ENCODE data around the gene ATP2C1. TPM values are rescaled to one million over a fixed set of nuclear protein-coding genes. Genes with fewer than 3 reads are reported as not detected.
"Not testable (repeated sequence)": the region's sequence is repeated elsewhere in the genome, so short reads cannot be mapped to it uniquely, and the experiment has no call there.

The ATP2C1 gene
- polyA plus RNA-seq, 5 donors: 89.4 to 155 (median 142) TPM

GRCh38 chr3:131036986-131037385, 143.1 kb downstream of the ATP2C1 start:
- DNase-seq: no peak

- no peak for DNase-seq
These were observed 144.4 kb downstream of the ATP2C1 start for GRCh38 chr3:131038326-131038725.

- DNase-seq: not testable (repeated sequence)
These were observed 148.5 kb downstream of the ATP2C1 start for GRCh38 chr3:131042271-131042985.

GRCh38 chr3:131047582-131047981, 153.7 kb downstream of the ATP2C1 start:
- no peak for DNase-seq

GRCh38 chr3:131048030-131048429, 154.1 kb downstream of the ATP2C1 start:
- no peak for DNase-seq

- DNase-seq: no peak
These were observed 156.1 kb downstream of the ATP2C1 start for GRCh38 chr3:131050001-131050400.

- no peak for DNase-seq
These were observed 159.4 kb downstream of the ATP2C1 start for GRCh38 chr3:131053043-131053859.

Other genes with a start within 250 kb of the ATP2C1 start
- gene PIK3R4, start 147.3 kb upstream of the ATP2C1 start, polyA plus RNA-seq (ENCODE audit: insufficient read depth in 1 of 5, insufficient read length in 5 of 5, low replicate concordance in 1 of 5): 10 to 100 TPM; 44.4 to 50.9 (median 49.2) TPM
- gene ASTE1, start 132.7 kb downstream of the ATP2C1 start, polyA plus RNA-seq (ENCODE audit: insufficient read depth in 1 of 5, insufficient read length in 5 of 5, low replicate concordance in 1 of 5): 10 to 100 TPM; 11.6 to 17.1 (median 14.4) TPM
- 10 to 100 TPM; 15.1 to 20.7 (median 18.2) TPM for gene NEK11, start 132.8 kb downstream of the ATP2C1 start, polyA plus RNA-seq (ENCODE audit: insufficient read depth in 1 of 5, insufficient read length in 5 of 5, low replicate concordance in 1 of 5)

Data from right lung (tissue), 5 donors.